ENCODE data around the gene SPINK1. TPM values are rescaled to one million over a fixed set of nuclear protein-coding genes. Genes with fewer than 3 reads are reported as not detected.

Gene SPINK1
- total RNA-seq, 2 donors from 2014 or later = 423 to 623 TPM

DNA sequence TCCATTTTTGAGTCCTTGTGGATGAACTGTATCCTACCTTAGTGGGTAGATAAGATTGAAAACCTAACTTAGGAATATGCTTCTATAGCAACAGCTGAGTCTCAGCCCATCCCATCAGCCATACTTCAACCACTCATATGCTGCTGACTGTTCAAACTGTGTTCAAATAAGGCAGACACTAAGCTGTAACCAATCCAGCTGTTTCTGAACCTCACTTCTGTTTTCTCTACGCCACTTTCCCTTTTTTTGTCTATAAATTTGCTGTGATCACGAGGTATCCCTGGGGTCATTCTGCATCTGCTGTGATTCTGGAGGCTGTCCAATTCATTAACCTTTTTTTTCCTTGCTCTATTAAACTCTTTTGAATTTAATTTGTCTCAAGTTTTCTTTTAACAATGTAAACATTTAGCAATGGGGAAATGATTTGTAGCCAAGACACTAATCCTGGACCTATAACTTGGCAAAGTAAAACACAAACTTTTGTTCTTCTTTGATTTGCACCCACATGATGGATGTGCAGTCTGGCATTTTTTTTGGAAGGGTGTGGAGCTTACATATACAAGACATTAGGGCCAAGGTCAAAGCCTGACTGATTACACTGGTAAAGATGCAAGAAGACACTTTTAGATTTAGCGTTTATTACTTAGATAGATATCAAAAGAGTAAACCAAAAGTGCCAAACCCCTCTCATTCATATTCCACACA, 32.1 kb upstream of the SPINK1 start:
- TF ChIP-seq, protein P1, sequence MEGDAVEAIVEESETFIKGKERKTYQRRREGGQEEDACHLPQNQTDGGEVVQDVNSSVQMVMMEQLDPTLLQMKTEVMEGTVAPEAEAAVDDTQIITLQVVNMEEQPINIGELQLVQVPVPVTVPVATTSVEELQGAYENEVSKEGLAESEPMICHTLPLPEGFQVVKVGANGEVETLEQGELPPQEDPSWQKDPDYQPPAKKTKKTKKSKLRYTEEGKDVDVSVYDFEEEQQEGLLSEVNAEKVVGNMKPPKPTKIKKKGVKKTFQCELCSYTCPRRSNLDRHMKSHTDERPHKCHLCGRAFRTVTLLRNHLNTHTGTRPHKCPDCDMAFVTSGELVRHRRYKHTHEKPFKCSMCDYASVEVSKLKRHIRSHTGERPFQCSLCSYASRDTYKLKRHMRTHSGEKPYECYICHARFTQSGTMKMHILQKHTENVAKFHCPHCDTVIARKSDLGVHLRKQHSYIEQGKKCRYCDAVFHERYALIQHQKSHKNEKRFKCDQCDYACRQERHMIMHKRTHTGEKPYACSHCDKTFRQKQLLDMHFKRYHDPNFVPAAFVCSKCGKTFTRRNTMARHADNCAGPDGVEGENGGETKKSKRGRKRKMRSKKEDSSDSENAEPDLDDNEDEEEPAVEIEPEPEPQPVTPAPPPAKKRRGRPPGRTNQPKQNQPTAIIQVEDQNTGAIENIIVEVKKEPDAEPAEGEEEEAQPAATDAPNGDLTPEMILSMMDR (IDR thresholded peaks at IDR 0.05) = no peak
- Histone ChIP-seq H3K27me3 (no peaks in the 10 kb centered on the region), H3K9ac (ENCODE audit: low read depth in 2 of 2, low read length in 2 of 2) (no peak overlapping the region), H3K4me1 (no peaks in the 10 kb centered on the region), H3K4me3 (no peak overlapping the region), H3K9me3 (no peaks in the 10 kb centered on the region), H3K36me3 (no peaks in the 10 kb centered on the region), H3K27ac (no peak overlapping the region)
- no peak for DNase-seq
- intact Hi-C loops (cut with DNase I) = no loop called here

- no peak overlapping the region for H3K27ac ChIP-seq
- H3K27me3 ChIP-seq = no peaks in the 10 kb centered on the region
- no peak overlapping the region for H3K4me3 ChIP-seq
- peak; percentile 44 for DNase-seq
- H3K9me3 ChIP-seq = no peaks in the 10 kb centered on the region
- intact Hi-C loops (cut with DNase I) = no loop called here
- TF ChIP-seq, protein P1 (IDR thresholded peaks at IDR 0.05) = no peak
- no peak overlapping the region for H3K9ac ChIP-seq (ENCODE audit: low read depth in 2 of 2, low read length in 2 of 2)
- H3K36me3 ChIP-seq = no peaks in the 10 kb centered on the region
- no peaks in the 10 kb centered on the region for H3K4me1 ChIP-seq
Measured at GRCh38 chr5:147860641-147861025, 29.2 kb upstream of the SPINK1 start.

DNA sequence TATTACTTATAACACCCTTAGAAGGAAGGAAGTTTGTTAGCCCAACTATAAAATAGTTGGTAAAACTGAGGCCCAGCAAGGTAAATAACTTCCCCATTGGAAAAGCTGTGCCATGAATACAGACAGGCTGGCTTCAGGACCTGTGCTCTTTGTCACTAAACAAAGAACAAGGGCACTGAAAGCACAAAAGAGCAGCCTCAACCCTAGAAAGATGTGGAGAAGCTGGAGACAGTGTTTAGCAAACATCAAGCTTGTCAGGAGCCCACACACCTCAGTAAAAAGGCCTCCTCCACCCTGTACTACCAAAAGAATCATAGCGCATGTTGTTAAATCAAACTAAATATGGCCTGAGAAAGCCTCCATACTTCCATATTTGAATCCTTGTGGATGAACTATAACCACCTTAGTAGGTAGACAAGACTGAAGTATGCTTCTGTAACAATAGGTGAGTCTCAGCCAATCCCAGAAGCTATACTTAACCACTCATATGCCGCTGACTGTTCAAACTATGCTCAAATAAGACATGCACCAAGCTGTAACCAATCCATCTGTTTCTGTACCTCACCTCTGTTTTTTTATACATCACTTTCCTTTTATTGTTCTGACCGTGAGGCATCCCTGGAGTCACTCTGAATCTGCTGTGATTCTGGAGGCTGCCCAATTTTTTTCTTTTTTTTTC, 28.6 kb upstream of the SPINK1 start:
- intact Hi-C loops (cut with DNase I) = no loop called here
- no peak overlapping the region for H3K4me3 ChIP-seq

DNA sequence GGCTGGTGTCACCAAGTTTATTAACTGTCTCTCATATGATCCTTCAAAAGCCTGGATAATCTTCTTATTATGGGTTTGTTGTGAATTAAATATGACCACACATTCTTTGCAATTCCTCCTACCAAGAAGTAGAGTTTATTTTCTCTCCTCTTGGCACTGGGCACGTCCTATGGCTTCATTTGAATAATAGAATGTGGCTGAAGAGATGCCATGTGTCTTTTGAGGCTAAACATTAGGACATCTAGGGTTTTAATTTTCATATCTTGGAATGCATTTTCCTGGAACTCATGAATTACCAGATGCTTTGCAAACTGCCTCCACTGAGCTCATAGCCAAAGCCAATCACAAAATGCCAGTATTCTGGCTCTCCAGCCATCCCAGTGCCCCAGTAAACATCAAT, 27.1 kb upstream of the SPINK1 start:
- DNase-seq = no peak
- Histone ChIP-seq H3K4me3 (no peak overlapping the region), H3K4me1 (no peaks in the 10 kb centered on the region), H3K27me3 (no peaks in the 10 kb centered on the region), H3K27ac (no peak overlapping the region), H3K9ac (ENCODE audit: low read depth in 2 of 2, low read length in 2 of 2) (no peak overlapping the region), H3K36me3 (no peaks in the 10 kb centered on the region), H3K9me3 (no peaks in the 10 kb centered on the region)
- intact Hi-C loops (cut with DNase I) = no loop called here
- TF ChIP-seq, protein P1 (IDR thresholded peaks at IDR 0.05) = no peak

More for the DNA sequence above, 28.6 kb upstream of the SPINK1 start:
- TF ChIP-seq, protein P1 (IDR thresholded peaks at IDR 0.05) = no peak
- no peak overlapping the region for H3K27ac ChIP-seq
- H3K9me3 ChIP-seq = no peaks in the 10 kb centered on the region
- H3K36me3 ChIP-seq = no peaks in the 10 kb centered on the region
- no peak overlapping the region for H3K9ac ChIP-seq (ENCODE audit: low read depth in 2 of 2, low read length in 2 of 2)
- H3K4me1 ChIP-seq = no peaks in the 10 kb centered on the region
- DNase-seq = no peak
- no peaks in the 10 kb centered on the region for H3K27me3 ChIP-seq

DNA sequence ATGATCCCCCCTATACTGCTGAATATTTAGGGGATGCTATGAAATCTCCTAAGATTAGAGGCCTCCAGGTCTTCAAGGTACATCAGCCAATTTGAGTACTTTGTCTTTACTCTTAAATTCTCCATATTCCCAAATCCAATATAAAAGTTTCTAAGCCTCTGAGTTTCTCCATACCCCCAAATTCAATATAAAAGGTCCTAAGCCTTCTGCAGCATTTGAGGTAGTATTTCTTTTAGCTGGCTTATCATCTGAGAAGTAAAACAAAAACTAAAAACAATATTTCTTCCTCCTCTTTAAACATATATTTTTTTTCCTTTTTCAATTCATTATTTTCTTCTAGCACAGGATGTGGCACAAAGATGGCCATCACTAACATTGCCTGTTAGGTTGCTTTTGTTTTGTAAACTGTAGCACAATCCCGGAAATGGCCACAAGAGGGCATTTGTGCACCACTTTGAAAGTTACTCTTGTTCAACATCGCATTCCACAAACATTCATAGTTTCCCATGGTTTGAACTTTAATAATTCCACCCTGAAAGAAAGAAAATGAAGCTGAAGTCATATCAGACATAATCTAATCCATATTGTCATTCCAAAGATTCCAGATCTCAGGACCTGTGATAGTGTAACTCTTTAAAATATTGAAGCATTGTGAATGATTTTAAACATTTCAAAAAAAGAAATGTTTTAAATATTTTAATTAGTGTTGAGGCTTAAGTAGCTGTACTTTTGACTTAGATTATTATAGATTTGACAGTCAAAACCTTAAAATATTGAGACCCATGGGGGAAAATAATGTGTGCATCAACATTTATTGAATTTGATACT, 26.0 kb upstream of the SPINK1 start:
- TF ChIP-seq, protein P1 (IDR thresholded peaks at IDR 0.05) = peak; percentile 75
- H3K4me1 ChIP-seq = no peaks in the 10 kb centered on the region
- intact Hi-C loops (cut with DNase I) = no loop called here
- no peak overlapping the region for H3K4me3 ChIP-seq
- H3K27me3 ChIP-seq = no peaks in the 10 kb centered on the region
- H3K9ac ChIP-seq (ENCODE audit: low read depth in 2 of 2, low read length in 2 of 2) = no peak overlapping the region
- no peaks in the 10 kb centered on the region for H3K9me3 ChIP-seq
- H3K27ac ChIP-seq = no peak overlapping the region
- DNase-seq = peak; percentile 78
- H3K36me3 ChIP-seq = no peaks in the 10 kb centered on the region

Measured in colonic mucosa (tissue), 4 donors.